ENCODE data around the gene MCTP1. TPM values are rescaled to one million over a fixed set of nuclear protein-coding genes. Genes with fewer than 3 reads are reported as not detected.

The MCTP1 gene
- total RNA-seq, 1 experiment from 2014 or later, result 0.44 TPM

DNA sequence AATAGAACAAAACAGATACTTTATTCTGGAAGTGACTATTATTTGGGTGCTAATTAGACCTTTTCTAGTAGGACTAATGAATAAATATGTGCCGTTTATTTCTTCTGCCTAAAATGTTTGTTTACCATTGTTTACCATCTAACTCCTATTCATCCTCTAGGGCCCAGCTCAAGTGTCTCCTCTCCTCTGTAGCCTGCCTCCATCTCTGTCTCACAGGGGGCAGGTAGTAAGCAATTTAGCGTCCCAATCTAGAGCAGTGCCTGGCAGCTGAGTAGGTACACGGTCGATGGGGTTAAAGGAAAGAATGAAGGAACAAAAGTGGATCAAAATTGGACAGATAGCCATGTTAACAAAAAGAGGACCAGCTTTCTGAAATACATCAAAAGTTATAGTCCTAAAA is 435.6 kb downstream of the MCTP1 start:
- H3K9me3 ChIP-seq (ENCODE audit: control insufficient read depth in 1 of 2, insufficient read depth in 1 of 2, low read depth in 1 of 2, low read length in 2 of 2), result no peaks in the 10 kb centered on the region
- TF ChIP-seq YY1 (IDR thresholded peaks at IDR 0.05; ENCODE audit: extremely low read depth, insufficient replicate concordance, low read depth, low read length), result no peak
- TF ChIP-seq TCF7L2 (IDR thresholded peaks at IDR 0.05; ENCODE audit: borderline replicate concordance, extremely low read depth, insufficient read depth, insufficient read length), result no peak
- TF ChIP-seq, protein P1, sequence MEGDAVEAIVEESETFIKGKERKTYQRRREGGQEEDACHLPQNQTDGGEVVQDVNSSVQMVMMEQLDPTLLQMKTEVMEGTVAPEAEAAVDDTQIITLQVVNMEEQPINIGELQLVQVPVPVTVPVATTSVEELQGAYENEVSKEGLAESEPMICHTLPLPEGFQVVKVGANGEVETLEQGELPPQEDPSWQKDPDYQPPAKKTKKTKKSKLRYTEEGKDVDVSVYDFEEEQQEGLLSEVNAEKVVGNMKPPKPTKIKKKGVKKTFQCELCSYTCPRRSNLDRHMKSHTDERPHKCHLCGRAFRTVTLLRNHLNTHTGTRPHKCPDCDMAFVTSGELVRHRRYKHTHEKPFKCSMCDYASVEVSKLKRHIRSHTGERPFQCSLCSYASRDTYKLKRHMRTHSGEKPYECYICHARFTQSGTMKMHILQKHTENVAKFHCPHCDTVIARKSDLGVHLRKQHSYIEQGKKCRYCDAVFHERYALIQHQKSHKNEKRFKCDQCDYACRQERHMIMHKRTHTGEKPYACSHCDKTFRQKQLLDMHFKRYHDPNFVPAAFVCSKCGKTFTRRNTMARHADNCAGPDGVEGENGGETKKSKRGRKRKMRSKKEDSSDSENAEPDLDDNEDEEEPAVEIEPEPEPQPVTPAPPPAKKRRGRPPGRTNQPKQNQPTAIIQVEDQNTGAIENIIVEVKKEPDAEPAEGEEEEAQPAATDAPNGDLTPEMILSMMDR (IDR thresholded peaks at IDR 0.05 in 2 of 3, conservative IDR thresholded peaks at IDR 0.05 in 1 of 3; ENCODE audit: borderline replicate concordance in 1 of 3, insufficient read depth in 1 of 3, low read depth in 2 of 3, low read length in 2 of 3), result no peak
- no peak for TF ChIP-seq POLR2A (IDR thresholded peaks at IDR 0.05; ENCODE audit: borderline replicate concordance, extremely low read depth, insufficient read depth, insufficient read length)
- TF ChIP-seq, protein P2, sequence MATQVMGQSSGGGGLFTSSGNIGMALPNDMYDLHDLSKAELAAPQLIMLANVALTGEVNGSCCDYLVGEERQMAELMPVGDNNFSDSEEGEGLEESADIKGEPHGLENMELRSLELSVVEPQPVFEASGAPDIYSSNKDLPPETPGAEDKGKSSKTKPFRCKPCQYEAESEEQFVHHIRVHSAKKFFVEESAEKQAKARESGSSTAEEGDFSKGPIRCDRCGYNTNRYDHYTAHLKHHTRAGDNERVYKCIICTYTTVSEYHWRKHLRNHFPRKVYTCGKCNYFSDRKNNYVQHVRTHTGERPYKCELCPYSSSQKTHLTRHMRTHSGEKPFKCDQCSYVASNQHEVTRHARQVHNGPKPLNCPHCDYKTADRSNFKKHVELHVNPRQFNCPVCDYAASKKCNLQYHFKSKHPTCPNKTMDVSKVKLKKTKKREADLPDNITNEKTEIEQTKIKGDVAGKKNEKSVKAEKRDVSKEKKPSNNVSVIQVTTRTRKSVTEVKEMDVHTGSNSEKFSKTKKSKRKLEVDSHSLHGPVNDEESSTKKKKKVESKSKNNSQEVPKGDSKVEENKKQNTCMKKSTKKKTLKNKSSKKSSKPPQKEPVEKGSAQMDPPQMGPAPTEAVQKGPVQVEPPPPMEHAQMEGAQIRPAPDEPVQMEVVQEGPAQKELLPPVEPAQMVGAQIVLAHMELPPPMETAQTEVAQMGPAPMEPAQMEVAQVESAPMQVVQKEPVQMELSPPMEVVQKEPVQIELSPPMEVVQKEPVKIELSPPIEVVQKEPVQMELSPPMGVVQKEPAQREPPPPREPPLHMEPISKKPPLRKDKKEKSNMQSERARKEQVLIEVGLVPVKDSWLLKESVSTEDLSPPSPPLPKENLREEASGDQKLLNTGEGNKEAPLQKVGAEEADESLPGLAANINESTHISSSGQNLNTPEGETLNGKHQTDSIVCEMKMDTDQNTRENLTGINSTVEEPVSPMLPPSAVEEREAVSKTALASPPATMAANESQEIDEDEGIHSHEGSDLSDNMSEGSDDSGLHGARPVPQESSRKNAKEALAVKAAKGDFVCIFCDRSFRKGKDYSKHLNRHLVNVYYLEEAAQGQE (IDR thresholded peaks at IDR 0.05; ENCODE audit: low read depth), result no peak
- no peak for TF ChIP-seq FOSL1 (IDR thresholded peaks at IDR 0.05; ENCODE audit: low read depth)
- DNase-seq (ENCODE audit: low read depth, low spot score) (no peak), ATAC-seq (no peak)
- no peaks in the 10 kb centered on the region for H3K36me3 ChIP-seq (ENCODE audit: control insufficient read depth in 1 of 2, insufficient read depth in 2 of 2, low read length in 2 of 2)
- no peaks in the 10 kb centered on the region for H3K79me2 ChIP-seq (ENCODE audit: insufficient read depth, low read length)
- CTCF ChIA-PET, result interaction anchor here (1.5 kb wide), 1 partner anchor 111 kb away, joined by 7 read pairs; no protein-coding TSS in a partner anchor
- no peaks in the 10 kb centered on the region for H4K20me1 ChIP-seq (ENCODE audit: insufficient read depth)
- H3K27ac ChIP-seq (ENCODE audit: low read depth, low read length), result no peak overlapping the region
- no peak overlapping the region for H3K4me3 ChIP-seq (replicated peaks in 1 of 2; ENCODE audit: low read depth in 1 of 2, low read length in 2 of 2)
- POLR2A ChIA-PET, result no interaction called here
- H3K9me2 ChIP-seq (ENCODE audit: insufficient read depth), result no peaks in the 10 kb centered on the region
- 0 out of 4 replicates have a peak, but pooled peaks cover 0 to 4% of the 10 kb centered on the region in 2 experiments for H3K4me1 ChIP-seq (ENCODE audit: control insufficient read depth in 1 of 2, insufficient read depth in 2 of 2, low read length in 2 of 2)
- intact Hi-C loops (cut with micrococcal nuclease), result no loop called here
- H3K4me2 ChIP-seq (ENCODE audit: low read length), result no peak overlapping the region
- RAD21 ChIA-PET (ENCODE audit: low non-redundant PET in 1 of 2, low total read pairs in 2 of 2, uncharacterized antibody in 2 of 2, unreplicated experiment in 2 of 2), result no interaction called here
- no peak overlapping the region for H3K9ac ChIP-seq (ENCODE audit: low read length)
- no TSS peak for BruUV-seq (replicated peaks)
- no peaks in the 10 kb centered on the region for H3K27me3 ChIP-seq (ENCODE audit: insufficient read depth, low read length)
- H2AFZ ChIP-seq (ENCODE audit: low read depth, low read length, poor library complexity, severe bottlenecking), result peak overlapping the region; percentile 93

All from HCT116 (cell line).